ENCODE measurements around the gene ECSCR. TPM values are rescaled to one million over a fixed set of nuclear protein-coding genes. Genes with fewer than 3 reads are reported as not detected.

Gene ECSCR
- total RNA-seq, 3 donors from 2014 or later (not counting 1 experiment from before 2014, with no cell fraction given) = 0.48 TPM; not detected in 2

- Histone ChIP-seq H3K9me3 (ENCODE audit: control insufficient read depth, insufficient read depth, low read length) (no peaks in the 10 kb centered on the region), H3K4me1 (ENCODE audit: control insufficient read depth, insufficient read depth, low read length) (no peaks in the 10 kb centered on the region), H3K27ac (ENCODE audit: low read length) (no peak overlapping the region), H3K36me3 (ENCODE audit: control insufficient read depth, insufficient read depth, low read length) (no peaks in the 10 kb centered on the region), H3K4me3 (ENCODE audit: low read length) (no peak overlapping the region), H3K27me3 (ENCODE audit: control insufficient read depth, insufficient read depth, low read length) (no peaks in the 10 kb centered on the region)
- Mint-ChIP-seq H3K36me3 (no peaks in the 10 kb centered on the region), H3K4me3 (no peak overlapping the region), H3K9me3 (no peaks in the 10 kb centered on the region), H3K4me1 (no peaks in the 10 kb centered on the region), H3K27me3 (ENCODE audit: low read depth in 2 of 2) (no peaks in the 10 kb centered on the region), H3K27ac (no peak overlapping the region)
- ATAC-seq (no peak), DNase-seq (peak in 1 of 2 donors; percentile 30)
- WGBS (ENCODE audit: insufficient coverage) = 82% methylated on average over 8 of the region's 9 CpGs
- no peak for TF ChIP-seq CTCF (IDR thresholded peaks at IDR 0.05)
- intact Hi-C loops (cut with micrococcal nuclease) = no loop called here
These were observed 47.9 kb downstream of the ECSCR start for GRCh38 chr5:139414581-139415130.

- no peaks in the 10 kb centered on the region for H3K4me1 ChIP-seq (ENCODE audit: control insufficient read depth, insufficient read depth, low read length)
- no peak overlapping the region for H3K4me3 ChIP-seq (ENCODE audit: low read length)
- Mint-ChIP-seq H3K27ac (no peak overlapping the region), H3K4me3 (no peak overlapping the region), H3K27me3 (ENCODE audit: low read depth in 2 of 2) (no peaks in the 10 kb centered on the region), H3K36me3 (no peaks in the 10 kb centered on the region), H3K9me3 (no peaks in the 10 kb centered on the region), H3K4me1 (no peaks in the 10 kb centered on the region)
- H3K27ac ChIP-seq (ENCODE audit: low read length) = no peak overlapping the region
- 82% methylated on average over 6 of the region's 6 CpGs for WGBS (ENCODE audit: insufficient coverage)
- no peak for DNase-seq
- intact Hi-C loops (cut with micrococcal nuclease) = no loop called here
- H3K36me3 ChIP-seq (ENCODE audit: control insufficient read depth, insufficient read depth, low read length) = no peaks in the 10 kb centered on the region
- ATAC-seq = no peak
- H3K9me3 ChIP-seq (ENCODE audit: control insufficient read depth, insufficient read depth, low read length) = no peaks in the 10 kb centered on the region
- no peaks in the 10 kb centered on the region for H3K27me3 ChIP-seq (ENCODE audit: control insufficient read depth, insufficient read depth, low read length)
- no peak for TF ChIP-seq CTCF (IDR thresholded peaks at IDR 0.05)
These were observed 48.6 kb downstream of the ECSCR start for GRCh38 chr5:139413963-139414362.

- Histone ChIP-seq H3K9me3 (ENCODE audit: control insufficient read depth, insufficient read depth, low read length) (no peaks in the 10 kb centered on the region), H3K27ac (ENCODE audit: low read length) (no peak overlapping the region), H3K4me1 (ENCODE audit: control insufficient read depth, insufficient read depth, low read length) (no peaks in the 10 kb centered on the region), H3K27me3 (ENCODE audit: control insufficient read depth, insufficient read depth, low read length) (no peaks in the 10 kb centered on the region), H3K36me3 (ENCODE audit: control insufficient read depth, insufficient read depth, low read length) (no peaks in the 10 kb centered on the region), H3K4me3 (ENCODE audit: low read length) (no peak overlapping the region)
- H3K36me3 Mint-ChIP-seq = no peaks in the 10 kb centered on the region
- intact Hi-C loops (cut with micrococcal nuclease) = no loop called here
- no peak for TF ChIP-seq CTCF (IDR thresholded peaks at IDR 0.05)
- no peak for DNase-seq
- no peaks in the 10 kb centered on the region for H3K4me1 Mint-ChIP-seq
- ATAC-seq = no peak
- no peaks in the 10 kb centered on the region for H3K27me3 Mint-ChIP-seq (ENCODE audit: low read depth in 2 of 2)
- H3K9me3 Mint-ChIP-seq = no peaks in the 10 kb centered on the region
- no peak overlapping the region for H3K27ac Mint-ChIP-seq
- no peak overlapping the region for H3K4me3 Mint-ChIP-seq
- WGBS (ENCODE audit: insufficient coverage) = 97% methylated on average over 6 of the region's 6 CpGs
These were observed 49.4 kb downstream of the ECSCR start for GRCh38 chr5:139413153-139413552.
